ENCODE data around the gene MICAL3. TPM values are rescaled to one million over a fixed set of nuclear protein-coding genes. Genes with fewer than 3 reads are reported as not detected.

The MICAL3 gene
- polyA plus RNA-seq, 1 donor from 2014 or later: 28.1 TPM

DNA sequence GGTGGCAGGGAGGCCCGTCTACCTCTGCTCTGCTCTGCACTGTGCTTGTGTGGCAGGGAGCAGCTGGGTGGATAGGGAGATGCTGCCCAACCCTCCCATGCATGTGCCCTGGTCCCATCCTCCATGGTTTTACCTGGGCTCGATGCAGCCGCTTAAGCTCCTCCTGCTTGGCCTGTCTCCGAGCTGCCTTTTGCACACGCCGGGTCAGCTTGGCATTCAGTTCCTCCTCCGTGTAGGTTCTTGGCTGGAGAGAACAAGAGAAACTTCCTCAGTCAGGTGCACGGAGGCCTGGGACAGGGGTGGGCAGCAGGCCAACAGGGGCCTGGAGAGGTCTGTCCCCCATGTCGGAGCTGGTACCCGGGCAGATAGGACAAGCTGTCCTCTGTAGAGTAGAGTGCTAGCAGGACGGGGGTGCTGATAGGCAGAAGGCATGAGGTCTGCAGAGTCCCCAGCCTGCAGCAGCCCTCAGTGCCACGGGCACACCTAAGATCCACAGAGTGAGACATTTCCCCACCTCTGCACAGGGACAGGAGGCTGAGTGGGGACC lies 213.7 kb downstream of the MICAL3 start:
- H3K4me2 ChIP-seq (ENCODE audit: low read length): no peak overlapping the region
- no peaks in the 10 kb centered on the region for H3K9me2 ChIP-seq (ENCODE audit: insufficient read depth, low read length)
- no peaks in the 10 kb centered on the region for H4K20me1 ChIP-seq (ENCODE audit: insufficient read depth)
- H3K79me2 ChIP-seq (replicated peaks; ENCODE audit: insufficient read depth, low read length): no peaks in the 10 kb centered on the region
- H3F3A ChIP-seq (ENCODE audit: insufficient read depth, low read length, poor library complexity, severe bottlenecking): no peaks in the 10 kb centered on the region
- H3K4me3 ChIP-seq (ENCODE audit: low read length): no peak overlapping the region
- H3K36me3 ChIP-seq (ENCODE audit: insufficient read depth, low read length): no peaks in the 10 kb centered on the region
- TF ChIP-seq, protein P1, sequence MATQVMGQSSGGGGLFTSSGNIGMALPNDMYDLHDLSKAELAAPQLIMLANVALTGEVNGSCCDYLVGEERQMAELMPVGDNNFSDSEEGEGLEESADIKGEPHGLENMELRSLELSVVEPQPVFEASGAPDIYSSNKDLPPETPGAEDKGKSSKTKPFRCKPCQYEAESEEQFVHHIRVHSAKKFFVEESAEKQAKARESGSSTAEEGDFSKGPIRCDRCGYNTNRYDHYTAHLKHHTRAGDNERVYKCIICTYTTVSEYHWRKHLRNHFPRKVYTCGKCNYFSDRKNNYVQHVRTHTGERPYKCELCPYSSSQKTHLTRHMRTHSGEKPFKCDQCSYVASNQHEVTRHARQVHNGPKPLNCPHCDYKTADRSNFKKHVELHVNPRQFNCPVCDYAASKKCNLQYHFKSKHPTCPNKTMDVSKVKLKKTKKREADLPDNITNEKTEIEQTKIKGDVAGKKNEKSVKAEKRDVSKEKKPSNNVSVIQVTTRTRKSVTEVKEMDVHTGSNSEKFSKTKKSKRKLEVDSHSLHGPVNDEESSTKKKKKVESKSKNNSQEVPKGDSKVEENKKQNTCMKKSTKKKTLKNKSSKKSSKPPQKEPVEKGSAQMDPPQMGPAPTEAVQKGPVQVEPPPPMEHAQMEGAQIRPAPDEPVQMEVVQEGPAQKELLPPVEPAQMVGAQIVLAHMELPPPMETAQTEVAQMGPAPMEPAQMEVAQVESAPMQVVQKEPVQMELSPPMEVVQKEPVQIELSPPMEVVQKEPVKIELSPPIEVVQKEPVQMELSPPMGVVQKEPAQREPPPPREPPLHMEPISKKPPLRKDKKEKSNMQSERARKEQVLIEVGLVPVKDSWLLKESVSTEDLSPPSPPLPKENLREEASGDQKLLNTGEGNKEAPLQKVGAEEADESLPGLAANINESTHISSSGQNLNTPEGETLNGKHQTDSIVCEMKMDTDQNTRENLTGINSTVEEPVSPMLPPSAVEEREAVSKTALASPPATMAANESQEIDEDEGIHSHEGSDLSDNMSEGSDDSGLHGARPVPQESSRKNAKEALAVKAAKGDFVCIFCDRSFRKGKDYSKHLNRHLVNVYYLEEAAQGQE (IDR thresholded peaks at IDR 0.05; ENCODE audit: borderline replicate concordance): no peak
- no peak for TF ChIP-seq MXI1 (conservative IDR thresholded peaks at IDR 0.05; ENCODE audit: poor library complexity, severe bottlenecking)
- no peak for TF ChIP-seq SMC3 (conservative IDR thresholded peaks at IDR 0.05; ENCODE audit: poor library complexity)
- TF ChIP-seq EP300 (conservative IDR thresholded peaks at IDR 0.05; ENCODE audit: poor library complexity, severe bottlenecking): no peak
- no peak for TF ChIP-seq POLR2AphosphoS5 (IDR thresholded peaks at IDR 0.05)
- TF ChIP-seq, protein P2, sequence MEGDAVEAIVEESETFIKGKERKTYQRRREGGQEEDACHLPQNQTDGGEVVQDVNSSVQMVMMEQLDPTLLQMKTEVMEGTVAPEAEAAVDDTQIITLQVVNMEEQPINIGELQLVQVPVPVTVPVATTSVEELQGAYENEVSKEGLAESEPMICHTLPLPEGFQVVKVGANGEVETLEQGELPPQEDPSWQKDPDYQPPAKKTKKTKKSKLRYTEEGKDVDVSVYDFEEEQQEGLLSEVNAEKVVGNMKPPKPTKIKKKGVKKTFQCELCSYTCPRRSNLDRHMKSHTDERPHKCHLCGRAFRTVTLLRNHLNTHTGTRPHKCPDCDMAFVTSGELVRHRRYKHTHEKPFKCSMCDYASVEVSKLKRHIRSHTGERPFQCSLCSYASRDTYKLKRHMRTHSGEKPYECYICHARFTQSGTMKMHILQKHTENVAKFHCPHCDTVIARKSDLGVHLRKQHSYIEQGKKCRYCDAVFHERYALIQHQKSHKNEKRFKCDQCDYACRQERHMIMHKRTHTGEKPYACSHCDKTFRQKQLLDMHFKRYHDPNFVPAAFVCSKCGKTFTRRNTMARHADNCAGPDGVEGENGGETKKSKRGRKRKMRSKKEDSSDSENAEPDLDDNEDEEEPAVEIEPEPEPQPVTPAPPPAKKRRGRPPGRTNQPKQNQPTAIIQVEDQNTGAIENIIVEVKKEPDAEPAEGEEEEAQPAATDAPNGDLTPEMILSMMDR (IDR thresholded peaks at IDR 0.05; ENCODE audit: poor library complexity, severe bottlenecking): no peak
- TF ChIP-seq TAF1 (IDR thresholded peaks at IDR 0.05; ENCODE audit: low read depth): no peak
- no peak for TF ChIP-seq EZH2 (IDR thresholded peaks at IDR 0.05; ENCODE audit: borderline replicate concordance, insufficient read depth, low read length, poor library complexity, severe bottlenecking)
- TF ChIP-seq RAD21 (conservative IDR thresholded peaks at IDR 0.05): no peak
- H3K27ac ChIP-seq (ENCODE audit: low read length): no peak overlapping the region
- H3K9me3 ChIP-seq (ENCODE audit: low read length): no peaks in the 10 kb centered on the region
- no peak overlapping the region for H3K9ac ChIP-seq (ENCODE audit: low read length)
- no peak overlapping the region for H2AFZ ChIP-seq (ENCODE audit: low read depth, low read length)
- no peaks in the 10 kb centered on the region for H3K27me3 ChIP-seq (ENCODE audit: insufficient read depth, low read depth, low read length)

DNA sequence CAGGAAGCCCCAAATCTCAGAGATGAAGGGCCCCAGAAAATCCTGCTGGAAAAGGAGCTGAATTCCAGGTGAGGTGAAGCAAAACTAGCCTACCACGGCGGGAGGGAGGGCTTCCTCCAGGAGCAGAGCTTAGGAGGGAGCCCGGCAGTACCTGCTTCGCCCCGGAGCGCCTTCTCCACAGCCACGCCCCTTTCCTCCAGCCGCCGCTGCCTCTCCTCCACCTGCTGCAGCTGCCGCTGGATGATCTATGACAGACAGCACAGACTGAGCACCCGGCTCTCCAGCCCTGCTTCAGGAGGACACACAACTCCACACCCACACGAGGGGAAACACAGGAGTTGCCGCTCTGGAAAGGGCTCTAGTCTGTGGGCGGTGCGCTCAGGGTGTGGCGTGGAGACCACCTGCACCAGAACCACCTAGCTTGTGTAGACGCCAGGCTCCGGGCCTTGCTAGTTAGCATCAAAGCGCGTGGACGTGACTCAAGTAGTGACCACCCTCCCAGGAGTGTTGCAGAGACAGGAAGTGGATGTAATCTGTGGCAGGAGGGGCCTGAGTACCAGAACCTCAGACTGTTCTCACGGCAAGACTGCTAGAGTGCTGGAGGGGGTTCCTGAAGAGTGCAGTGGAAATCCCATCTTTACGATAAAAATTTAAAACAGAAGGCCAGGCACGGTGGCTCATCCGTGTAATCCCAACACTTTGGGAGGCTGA lies 215.5 kb downstream of the MICAL3 start:
- Histone ChIP-seq H3K27ac (ENCODE audit: low read length) (no peak overlapping the region), H3K4me2 (ENCODE audit: low read length) (no peak overlapping the region), H3K9me2 (ENCODE audit: insufficient read depth, low read length) (no peaks in the 10 kb centered on the region), H3F3A (ENCODE audit: insufficient read depth, low read length, poor library complexity, severe bottlenecking) (no peaks in the 10 kb centered on the region), H4K20me1 (ENCODE audit: insufficient read depth) (no peaks in the 10 kb centered on the region), H3K79me2 (replicated peaks; ENCODE audit: insufficient read depth, low read length) (no peaks in the 10 kb centered on the region), H2AFZ (ENCODE audit: low read depth, low read length) (no peak overlapping the region), H3K36me3 (ENCODE audit: insufficient read depth, low read length) (no peaks in the 10 kb centered on the region), H3K27me3 (ENCODE audit: insufficient read depth, low read depth, low read length) (no peaks in the 10 kb centered on the region), H3K9ac (ENCODE audit: low read length) (no peak overlapping the region), H3K4me3 (ENCODE audit: low read length) (no peak overlapping the region), H3K9me3 (ENCODE audit: low read length) (no peaks in the 10 kb centered on the region)
- TF ChIP-seq, protein P2 (IDR thresholded peaks at IDR 0.05; ENCODE audit: poor library complexity, severe bottlenecking): no peak
- TF ChIP-seq, protein P1 (IDR thresholded peaks at IDR 0.05; ENCODE audit: borderline replicate concordance): no peak
- TF ChIP-seq TAF1 (IDR thresholded peaks at IDR 0.05; ENCODE audit: low read depth) (no peak), SMC3 (conservative IDR thresholded peaks at IDR 0.05; ENCODE audit: poor library complexity) (no peak), MXI1 (conservative IDR thresholded peaks at IDR 0.05; ENCODE audit: poor library complexity, severe bottlenecking) (no peak), RAD21 (conservative IDR thresholded peaks at IDR 0.05) (no peak), EP300 (conservative IDR thresholded peaks at IDR 0.05; ENCODE audit: poor library complexity, severe bottlenecking) (no peak), POLR2AphosphoS5 (IDR thresholded peaks at IDR 0.05) (no peak), EZH2 (IDR thresholded peaks at IDR 0.05; ENCODE audit: borderline replicate concordance, insufficient read depth, low read length, poor library complexity, severe bottlenecking) (no peak)

All from neural cell (in vitro differentiated cells).